GM21528 (cell line): Measurements from ENCODE around the gene PKP1.

Experiments used
- ATAC-seq: cut with Tn5 transposase; IDR thresholded peaks from one replicate; pipeline ENCODE4 v1.9.1; 2021; ENCODE audit warnings: mild to moderate bottlenecking, moderate library complexity; ENCODE audit not compliant: unreplicated experiment, low FRiP score

PKP1 gene

GRCh38 chr1:201346337-201346939, 63.1 kb downstream of the PKP1 start:
- ATAC-seq: no peak

DNA sequence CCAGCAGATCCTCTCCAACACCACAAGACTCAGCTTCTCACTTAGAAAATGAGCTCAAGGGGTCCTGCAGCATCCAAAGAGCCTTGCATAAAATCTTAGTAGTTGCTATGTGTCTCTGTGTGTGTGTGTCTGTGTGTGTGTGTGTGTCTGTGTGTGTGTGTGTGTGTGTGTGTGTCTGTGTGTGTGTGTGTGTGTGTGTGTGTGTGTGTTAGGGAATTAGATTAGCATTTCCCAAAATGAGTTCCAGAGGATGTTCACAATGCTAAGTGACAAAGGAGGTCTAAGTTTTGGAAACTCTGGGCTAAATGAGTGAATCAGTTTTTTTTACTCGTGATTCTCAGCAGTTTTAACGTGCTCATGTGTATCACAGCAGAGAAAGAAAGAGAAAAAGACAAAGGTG, 63.7 kb downstream of the PKP1 start:
- ATAC-seq: no peak

GRCh38 chr1:201347498-201348210, 64.3 kb downstream of the PKP1 start:
- no peak for ATAC-seq

DNA sequence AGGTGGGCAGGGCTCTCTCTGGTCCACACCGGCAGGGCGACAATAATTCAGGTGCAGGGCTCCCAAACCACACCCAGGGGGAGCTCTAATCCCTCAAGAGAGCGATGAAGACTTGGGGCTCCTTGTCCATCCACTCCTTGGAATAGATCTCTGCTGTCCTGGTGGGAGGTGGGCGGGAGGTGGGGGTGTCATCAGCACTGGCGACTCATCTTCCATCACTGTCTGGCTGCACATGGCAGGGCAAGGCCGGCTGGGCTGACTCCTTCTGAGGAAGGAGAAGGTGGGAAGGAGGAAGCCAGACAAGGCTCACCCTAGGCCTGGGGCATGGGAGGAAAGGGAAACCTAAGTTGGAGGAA, 64.9 kb downstream of the PKP1 start:
- ATAC-seq: no peak

GRCh38 chr1:201349092-201349491, 65.8 kb downstream of the PKP1 start:
- ATAC-seq: no peak

- ATAC-seq: no peak
Measured at GRCh38 chr1:201350361-201350725, 67.0 kb downstream of the PKP1 start.

DNA sequence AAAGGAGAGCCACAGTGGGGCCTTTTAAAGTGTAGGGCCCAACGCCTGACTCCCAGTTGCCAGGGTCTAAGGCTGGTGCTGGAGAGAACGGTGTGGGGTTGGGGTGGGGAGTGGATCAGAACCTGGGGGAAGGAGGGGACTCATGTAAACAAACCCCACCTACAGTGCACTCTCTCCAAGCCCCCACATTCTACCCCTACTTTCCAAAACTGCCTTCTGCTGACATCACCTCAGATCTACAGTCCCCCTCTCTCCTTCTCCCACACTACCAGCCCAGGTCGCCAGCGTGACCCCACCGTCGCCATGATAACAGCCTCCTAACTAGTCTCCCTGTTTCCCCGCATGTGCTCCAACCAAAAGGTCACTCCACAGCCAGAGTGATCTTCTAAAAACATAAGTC, 67.6 kb downstream of the PKP1 start:
- ATAC-seq: no peak

DNA sequence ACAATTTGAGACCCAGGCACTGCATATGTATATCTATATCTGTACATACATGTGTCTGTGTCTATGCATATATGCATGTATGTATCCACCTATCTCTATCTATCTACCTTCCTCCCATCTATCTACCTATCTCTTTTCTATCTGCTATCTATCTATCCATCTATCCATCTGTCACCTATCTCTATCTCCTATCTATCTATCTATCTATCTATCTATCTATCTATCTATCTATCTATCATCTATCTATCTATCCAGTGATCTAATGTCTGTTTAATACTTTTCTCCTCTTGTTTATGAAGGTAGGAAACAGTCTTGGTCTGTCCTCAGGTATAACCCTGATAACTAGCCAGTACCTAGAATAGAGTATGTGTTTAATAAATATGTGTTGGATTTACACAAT, 68.3 kb downstream of the PKP1 start:
- no peak for ATAC-seq

GRCh38 chr1:201353186-201353940, 70.1 kb downstream of the PKP1 start:
- no peak for ATAC-seq

GRCh38 chr1:201354151-201354900, 71.0 kb downstream of the PKP1 start:
- no peak for ATAC-seq

DNA sequence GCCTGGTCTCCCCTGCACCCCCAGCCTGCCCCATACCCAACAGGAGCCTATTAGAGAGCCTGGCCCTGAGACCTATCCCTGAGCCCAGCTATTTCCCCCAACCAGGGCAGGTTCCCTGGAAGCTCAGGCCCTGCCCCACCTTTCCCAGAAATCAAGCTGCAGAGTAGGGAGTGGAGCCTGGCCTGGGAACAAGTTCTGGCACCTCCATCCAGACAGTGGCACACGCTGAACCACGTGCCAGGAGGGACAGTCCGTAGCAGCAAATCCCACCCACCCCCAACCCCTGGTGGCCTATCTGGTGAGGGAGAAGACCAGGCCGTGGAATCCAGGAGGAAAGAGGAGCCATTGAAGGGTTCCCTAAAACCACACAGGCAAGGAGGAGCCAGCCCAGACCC, 71.6 kb downstream of the PKP1 start:
- ATAC-seq: no peak

GRCh38 chr1:201355471-201355870, 72.2 kb downstream of the PKP1 start:
- no peak for ATAC-seq

DNA sequence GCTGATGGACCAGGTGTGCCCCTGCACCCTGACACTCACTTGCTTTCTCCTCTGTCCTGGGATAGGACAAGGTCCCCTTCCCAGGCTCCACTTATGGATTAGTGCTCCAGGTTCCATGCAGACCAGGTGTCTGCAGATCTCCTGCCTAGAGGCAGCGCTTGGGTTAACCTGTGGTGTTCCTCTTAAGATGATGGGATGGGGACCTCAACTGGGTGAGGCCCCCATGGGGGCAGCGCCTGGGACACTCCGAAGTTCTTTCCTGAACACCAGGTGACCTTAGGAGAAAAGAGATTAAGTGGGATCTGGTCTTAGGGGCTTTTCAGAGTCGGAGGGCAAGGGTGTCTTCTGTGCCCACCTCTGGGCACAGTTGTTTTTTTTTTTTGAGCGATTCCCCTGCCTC, 72.9 kb downstream of the PKP1 start:
- no peak for ATAC-seq

DNA sequence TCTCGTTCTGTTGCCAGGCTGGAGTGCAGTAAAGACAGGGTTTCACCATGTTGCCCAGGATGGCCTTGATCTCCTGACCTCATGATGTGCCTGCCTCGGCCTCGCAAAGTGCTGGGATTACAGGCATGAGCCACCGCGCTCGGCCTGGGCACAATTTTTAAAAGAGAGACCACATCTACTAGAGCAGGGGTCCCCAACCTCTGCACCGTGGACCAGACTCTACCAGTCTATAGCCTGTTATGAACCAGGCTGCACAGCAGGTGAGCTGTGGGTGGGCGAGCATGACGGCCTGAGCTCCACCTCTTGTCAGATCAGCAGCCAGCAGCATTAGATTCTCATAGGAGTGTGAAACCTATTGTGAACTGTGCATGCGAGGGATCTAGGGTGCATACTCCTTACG, 73.4 kb downstream of the PKP1 start:
- no peak for ATAC-seq

GRCh38 chr1:201357211-201357610, 73.9 kb downstream of the PKP1 start:
- ATAC-seq: no peak

- ATAC-seq: no peak
Measured at GRCh38 chr1:201357636-201358348, 74.5 kb downstream of the PKP1 start.

DNA sequence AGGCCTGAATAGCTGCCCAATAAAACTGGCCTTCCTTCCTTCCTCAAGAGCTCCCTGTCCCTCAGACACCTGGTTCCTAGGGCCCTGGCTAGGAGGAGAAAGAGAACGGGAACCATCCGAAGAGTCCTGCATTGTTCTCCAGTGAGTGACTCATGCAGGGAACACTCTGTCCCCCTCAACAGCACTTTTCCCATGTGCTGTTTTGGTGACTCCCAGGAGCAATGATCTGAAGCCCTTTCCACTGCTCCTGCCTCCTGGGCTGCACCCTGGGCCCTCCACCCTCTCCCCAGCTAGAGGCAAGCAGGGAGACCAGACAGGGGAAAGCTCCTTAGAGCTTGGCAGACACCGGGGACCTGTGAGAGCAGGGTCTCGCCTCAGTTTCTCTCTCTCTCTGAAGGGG, 75.3 kb downstream of the PKP1 start:
- ATAC-seq: no peak

GRCh38 chr1:201359031-201359872, 75.9 kb downstream of the PKP1 start:
- no peak for ATAC-seq

DNA sequence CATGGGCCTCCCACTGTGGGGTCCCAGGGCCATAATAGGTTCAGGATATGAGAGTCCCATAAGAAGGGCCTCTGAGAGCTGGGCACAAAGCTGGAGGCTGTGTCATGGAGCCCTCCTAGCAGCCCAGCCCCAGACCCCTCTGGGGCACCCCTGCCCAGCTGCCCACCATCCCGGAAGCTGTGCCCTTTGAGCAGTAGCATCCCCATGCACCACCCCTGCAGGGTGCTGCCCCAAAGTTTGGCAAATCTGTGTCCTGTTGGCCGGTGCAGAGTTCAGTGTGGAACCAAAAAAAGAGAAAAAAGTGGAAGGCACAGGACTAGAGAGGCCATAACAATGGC, 76.5 kb downstream of the PKP1 start:
- ATAC-seq: no peak

- ATAC-seq: no peak
Measured at GRCh38 chr1:201360486-201360885, 77.2 kb downstream of the PKP1 start.
